Upper lobe of left lung (tissue), 4 donors: ENCODE measurements around the gene IDH3B.
"Not testable (repeated sequence)": the region's sequence is repeated elsewhere in the genome, so short reads cannot be mapped to it uniquely, and the experiment has no call there.

ENCODE experiments used
- EP300 ChIP-seq, 4 donors: sonication (generic); formaldehyde crosslinking; IDR thresholded peaks; one replicate each; pipeline ENCODE4 v1.5.1; 2017; ENCODE audit warnings: antibody characterized with exemption in 4 of 4, control low read depth in 2 of 4
- POLR2A ChIP-seq, 4 donors: fragments of 450-650 bp; IDR thresholded peaks; one replicate each; pipeline ENCODE4 v1.5.1; 2016 to 2017; ENCODE audit warnings: antibody characterized with exemption in 4 of 4, mild to moderate bottlenecking in 2 of 4
- POLR2AphosphoS5 ChIP-seq, 2 donors: sonication (generic); formaldehyde crosslinking; IDR thresholded peaks; one replicate each; pipeline ENCODE4 v1.5.1; 2017; ENCODE audit warnings: antibody characterized with exemption in 2 of 2
- TF ChIP-seq, protein P1 (sequence below), 6 experiments: fragments of 450-650 bp in 4 of 6; fragments of 200-600 bp in 2 of 6; sonication (generic) in 2 of 6; IDR thresholded peaks; one replicate each; pipeline ENCODE4 v1.5.1; 2016 to 2019; ENCODE audit warnings: antibody characterized with exemption in 6 of 6

DNA sequence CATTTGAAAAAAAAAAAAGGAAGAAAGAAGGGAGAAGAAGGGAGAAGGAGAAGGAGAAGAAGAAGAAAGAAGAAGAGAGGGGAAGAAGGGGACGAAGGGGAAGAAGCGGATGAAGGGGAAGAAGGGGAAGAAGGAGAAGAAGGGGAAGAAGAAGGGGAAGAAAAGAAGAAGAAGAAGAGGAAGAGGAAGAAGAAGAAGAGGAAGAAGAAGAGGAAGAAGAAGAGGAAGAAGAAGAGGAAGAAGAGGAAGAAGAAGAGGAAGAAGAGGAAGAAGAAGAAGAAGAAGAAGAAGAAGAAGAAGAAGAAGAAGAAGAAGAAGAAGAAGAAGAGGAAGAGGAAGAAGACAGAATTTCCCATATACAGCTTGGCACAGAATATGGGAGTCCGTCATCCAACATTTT lies 18.0 kb upstream of the IDH3B start:
- TF ChIP-seq, protein P1, sequence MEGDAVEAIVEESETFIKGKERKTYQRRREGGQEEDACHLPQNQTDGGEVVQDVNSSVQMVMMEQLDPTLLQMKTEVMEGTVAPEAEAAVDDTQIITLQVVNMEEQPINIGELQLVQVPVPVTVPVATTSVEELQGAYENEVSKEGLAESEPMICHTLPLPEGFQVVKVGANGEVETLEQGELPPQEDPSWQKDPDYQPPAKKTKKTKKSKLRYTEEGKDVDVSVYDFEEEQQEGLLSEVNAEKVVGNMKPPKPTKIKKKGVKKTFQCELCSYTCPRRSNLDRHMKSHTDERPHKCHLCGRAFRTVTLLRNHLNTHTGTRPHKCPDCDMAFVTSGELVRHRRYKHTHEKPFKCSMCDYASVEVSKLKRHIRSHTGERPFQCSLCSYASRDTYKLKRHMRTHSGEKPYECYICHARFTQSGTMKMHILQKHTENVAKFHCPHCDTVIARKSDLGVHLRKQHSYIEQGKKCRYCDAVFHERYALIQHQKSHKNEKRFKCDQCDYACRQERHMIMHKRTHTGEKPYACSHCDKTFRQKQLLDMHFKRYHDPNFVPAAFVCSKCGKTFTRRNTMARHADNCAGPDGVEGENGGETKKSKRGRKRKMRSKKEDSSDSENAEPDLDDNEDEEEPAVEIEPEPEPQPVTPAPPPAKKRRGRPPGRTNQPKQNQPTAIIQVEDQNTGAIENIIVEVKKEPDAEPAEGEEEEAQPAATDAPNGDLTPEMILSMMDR (IDR thresholded peaks at IDR 0.05), result not testable (repeated sequence)
- TF ChIP-seq POLR2AphosphoS5, EP300, POLR2A (IDR thresholded peaks at IDR 0.05): not testable (repeated sequence)
